Panc1 (cell line): ENCODE results near the gene CTNND2. TPM values are rescaled to one million over a fixed set of nuclear protein-coding genes. Genes with fewer than 3 reads are reported as not detected.

ENCODE experiments used
- ATAC-seq: fragments of 200-7000 bp; cut with Tn5 transposase; 2 replicates; pipeline ENCODE4 v1.9.1; 2020; ENCODE audit warnings: mild to moderate bottlenecking, moderate library complexity
- BruUV-seq: library from RNA; stranded (reverse); fragments of 400-500 nt; replicated peaks from 2 replicates; lab custom pipeline; 2021; lab: Mats Ljungman, UMichigan
- CTCF ChIA-PET: fragments of 300-600 bp; sonication (Branson Sonifier 250); formaldehyde crosslinking; loops from one replicate; lab custom pipeline; 2022; ENCODE audit warnings: antibody characterized with exemption; lab: Charles Lee
- POLR2A ChIA-PET: fragments of 300-600 bp; sonication (Branson Sonifier 250); formaldehyde crosslinking; loops from one replicate; lab custom pipeline; 2022; ENCODE audit warnings: antibody characterized with exemption; lab: Charles Lee
- DNase-seq: peaks from one replicate; pipeline ENCODE4 v3.0.0-alpha.2; 2010; ENCODE audit warnings: low read depth, low spot score
- H3K27ac ChIP-seq: 2 replicates; pipeline ENCODE4 v1.5.1; 2011; ENCODE audit warnings: mild to moderate bottlenecking, low read length, inconsistent platforms
- H3K27me3 ChIP-seq: fragments of 200-500 bp; sonication (Bioruptor generic); 2 replicates; pipeline ENCODE4 v1.6.0; 2014; ENCODE audit warnings: low read length, inconsistent platforms; ENCODE audit not compliant: control insufficient read depth, insufficient read depth
- H3K36me3 ChIP-seq: fragments of 200-500 bp; sonication (Bioruptor generic); 2 replicates; pipeline ENCODE4 v1.5.1; 2014; ENCODE audit warnings: inconsistent platforms, mild to moderate bottlenecking, low read length, moderate library complexity; ENCODE audit not compliant: control insufficient read depth, insufficient read depth
- H3K4me1 ChIP-seq: 2 replicates; pipeline ENCODE4 v1.5.1; 2011; ENCODE audit warnings: inconsistent platforms, mild to moderate bottlenecking, low read length, moderate library complexity; ENCODE audit not compliant: control insufficient read depth, insufficient read depth
- H3K4me3 ChIP-seq, 2 experiments: 2 replicates each; pipeline ENCODE4 v1.5.1; 2011 to 2012; ENCODE audit warnings: low read depth in 2 of 2, low read length in 2 of 2, mild to moderate bottlenecking in 2 of 2, inconsistent platforms in 1 of 2, moderate library complexity in 1 of 2
- H3K9me3 ChIP-seq: fragments of 200-500 bp; sonication (Bioruptor generic); 2 replicates; pipeline ENCODE4 v1.5.1; 2014; ENCODE audit warnings: low read depth, mild to moderate bottlenecking, inconsistent platforms, low read length, moderate library complexity; ENCODE audit not compliant: control insufficient read depth, insufficient read depth
- POLR2AphosphoS5 ChIP-seq: IDR thresholded peaks from 2 replicates; pipeline ENCODE4 v1.6.1; 2012; ENCODE audit warnings: mild to moderate bottlenecking, low read depth, low read length, moderate library complexity
- SIN3A ChIP-seq: IDR thresholded peaks from 2 replicates; pipeline ENCODE4 v1.6.1; 2012; ENCODE audit warnings: low read depth, mild to moderate bottlenecking, low read length, moderate library complexity, borderline replicate concordance; ENCODE audit not compliant: insufficient read depth
- TCF7L2 ChIP-seq: IDR thresholded peaks from 2 replicates; pipeline ENCODE4 v1.6.1; 2011; ENCODE audit warnings: mild to moderate bottlenecking, low read depth, low read length, inconsistent platforms
- in situ Hi-C: cut with HindIII; loops from 2 replicates; pipeline ENCODE4 v1.10.0; 2016; ENCODE audit warnings: low sequenced_read_pairs, low pct_unique_long_range_greater_than_20kb
- intact Hi-C: fragments of 100-400 bp; cut with micrococcal nuclease; formaldehyde crosslinking; loops from one replicate; pipeline ENCODE4 v1.10.0; 2022; ENCODE audit not compliant: unreplicated experiment
- total RNA-seq: library from RNA; stranded (reverse); gene quantifications from one replicate; pipeline ENCODE4 v1.2.1, GENCODE V29; 2021; ENCODE audit not compliant: unreplicated experiment
- TF ChIP-seq, protein P1 (sequence below), 2 experiments: IDR thresholded peaks; 2 replicates each; pipeline ENCODE4 v1.6.1; 2011 to 2012; ENCODE audit warnings: low read depth in 2 of 2, control low read depth in 1 of 2, low read length in 1 of 2, mild to moderate bottlenecking in 1 of 2, moderate library complexity in 1 of 2; ENCODE audit not compliant: insufficient read depth in 1 of 2
- TF ChIP-seq, protein P2 (sequence below): fragments of 450-650 bp; IDR thresholded peaks from 2 replicates; pipeline ENCODE4 v1.5.1; 2017; ENCODE audit warnings: mild to moderate bottlenecking

Gene CTNND2
- total RNA-seq, 1 experiment from 2014 or later = 1.0 TPM

GRCh38 chr5:11261241-11261640, 643.0 kb downstream of the CTNND2 start:
- no peak overlapping the region for H3K4me3 ChIP-seq
- BruUV-seq = no TSS peak
- CTCF ChIA-PET = no interaction called here
- POLR2A ChIA-PET = no interaction called here
- no peaks in the 10 kb centered on the region for H3K9me3 ChIP-seq
- H3K36me3 ChIP-seq = no peaks in the 10 kb centered on the region
- ATAC-seq (no peak), DNase-seq (no peak)
- peaks cover 6% of the 10 kb centered on the region; the same call in 1 of the 2 replicates for H3K27me3 ChIP-seq
- in situ Hi-C loops (no loop called here), intact Hi-C loops (no loop called here)
- H3K4me1 ChIP-seq = no peaks in the 10 kb centered on the region
- H3K27ac ChIP-seq = no peak overlapping the region
- TF ChIP-seq, protein P1, sequence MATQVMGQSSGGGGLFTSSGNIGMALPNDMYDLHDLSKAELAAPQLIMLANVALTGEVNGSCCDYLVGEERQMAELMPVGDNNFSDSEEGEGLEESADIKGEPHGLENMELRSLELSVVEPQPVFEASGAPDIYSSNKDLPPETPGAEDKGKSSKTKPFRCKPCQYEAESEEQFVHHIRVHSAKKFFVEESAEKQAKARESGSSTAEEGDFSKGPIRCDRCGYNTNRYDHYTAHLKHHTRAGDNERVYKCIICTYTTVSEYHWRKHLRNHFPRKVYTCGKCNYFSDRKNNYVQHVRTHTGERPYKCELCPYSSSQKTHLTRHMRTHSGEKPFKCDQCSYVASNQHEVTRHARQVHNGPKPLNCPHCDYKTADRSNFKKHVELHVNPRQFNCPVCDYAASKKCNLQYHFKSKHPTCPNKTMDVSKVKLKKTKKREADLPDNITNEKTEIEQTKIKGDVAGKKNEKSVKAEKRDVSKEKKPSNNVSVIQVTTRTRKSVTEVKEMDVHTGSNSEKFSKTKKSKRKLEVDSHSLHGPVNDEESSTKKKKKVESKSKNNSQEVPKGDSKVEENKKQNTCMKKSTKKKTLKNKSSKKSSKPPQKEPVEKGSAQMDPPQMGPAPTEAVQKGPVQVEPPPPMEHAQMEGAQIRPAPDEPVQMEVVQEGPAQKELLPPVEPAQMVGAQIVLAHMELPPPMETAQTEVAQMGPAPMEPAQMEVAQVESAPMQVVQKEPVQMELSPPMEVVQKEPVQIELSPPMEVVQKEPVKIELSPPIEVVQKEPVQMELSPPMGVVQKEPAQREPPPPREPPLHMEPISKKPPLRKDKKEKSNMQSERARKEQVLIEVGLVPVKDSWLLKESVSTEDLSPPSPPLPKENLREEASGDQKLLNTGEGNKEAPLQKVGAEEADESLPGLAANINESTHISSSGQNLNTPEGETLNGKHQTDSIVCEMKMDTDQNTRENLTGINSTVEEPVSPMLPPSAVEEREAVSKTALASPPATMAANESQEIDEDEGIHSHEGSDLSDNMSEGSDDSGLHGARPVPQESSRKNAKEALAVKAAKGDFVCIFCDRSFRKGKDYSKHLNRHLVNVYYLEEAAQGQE (IDR thresholded peaks at IDR 0.05; ENCODE audit: insufficient read depth in 1 of 2, low read depth in 2 of 2, low read length in 1 of 2) = no peak
- TF ChIP-seq POLR2AphosphoS5 (no peak), TCF7L2 (no peak), SIN3A (no peak)
- TF ChIP-seq, protein P2, sequence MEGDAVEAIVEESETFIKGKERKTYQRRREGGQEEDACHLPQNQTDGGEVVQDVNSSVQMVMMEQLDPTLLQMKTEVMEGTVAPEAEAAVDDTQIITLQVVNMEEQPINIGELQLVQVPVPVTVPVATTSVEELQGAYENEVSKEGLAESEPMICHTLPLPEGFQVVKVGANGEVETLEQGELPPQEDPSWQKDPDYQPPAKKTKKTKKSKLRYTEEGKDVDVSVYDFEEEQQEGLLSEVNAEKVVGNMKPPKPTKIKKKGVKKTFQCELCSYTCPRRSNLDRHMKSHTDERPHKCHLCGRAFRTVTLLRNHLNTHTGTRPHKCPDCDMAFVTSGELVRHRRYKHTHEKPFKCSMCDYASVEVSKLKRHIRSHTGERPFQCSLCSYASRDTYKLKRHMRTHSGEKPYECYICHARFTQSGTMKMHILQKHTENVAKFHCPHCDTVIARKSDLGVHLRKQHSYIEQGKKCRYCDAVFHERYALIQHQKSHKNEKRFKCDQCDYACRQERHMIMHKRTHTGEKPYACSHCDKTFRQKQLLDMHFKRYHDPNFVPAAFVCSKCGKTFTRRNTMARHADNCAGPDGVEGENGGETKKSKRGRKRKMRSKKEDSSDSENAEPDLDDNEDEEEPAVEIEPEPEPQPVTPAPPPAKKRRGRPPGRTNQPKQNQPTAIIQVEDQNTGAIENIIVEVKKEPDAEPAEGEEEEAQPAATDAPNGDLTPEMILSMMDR = no peak

DNA sequence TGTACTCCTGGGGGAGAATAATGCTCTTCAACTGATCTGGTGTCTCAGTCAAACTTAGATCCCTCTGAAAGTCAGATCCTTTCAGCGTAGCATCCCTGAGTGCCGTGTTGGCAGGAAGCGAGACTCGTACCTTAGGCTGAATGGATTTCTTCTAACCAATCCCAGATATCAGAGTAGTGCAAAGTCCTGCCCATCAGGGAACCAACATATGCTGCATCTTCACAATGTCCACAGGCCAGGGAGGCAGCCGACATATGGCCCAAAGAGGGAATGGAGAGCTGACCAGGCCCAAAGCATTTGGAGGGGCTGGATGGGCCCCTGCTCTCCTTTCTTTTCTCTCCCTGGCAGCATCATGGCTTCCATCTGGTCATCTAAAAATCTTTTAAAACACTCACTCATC, 646.2 kb downstream of the CTNND2 start:
- BruUV-seq = no TSS peak

More for the DNA sequence above, 646.2 kb downstream of the CTNND2 start:
- in situ Hi-C loops (no loop called here), intact Hi-C loops (no loop called here)
- no peaks in the 10 kb centered on the region for H3K9me3 ChIP-seq
- peaks cover 6% of the 10 kb centered on the region; the same call in 1 of the 2 replicates for H3K27me3 ChIP-seq
- no peaks in the 10 kb centered on the region for H3K4me1 ChIP-seq
- ATAC-seq (no peak), DNase-seq (no peak)
- ChIA-PET POLR2A (no interaction called here), CTCF (no interaction called here)
- H3K4me3 ChIP-seq = no peak overlapping the region
- H3K36me3 ChIP-seq = no peaks in the 10 kb centered on the region
- H3K27ac ChIP-seq = no peak overlapping the region
- TF ChIP-seq SIN3A = no peak
- TF ChIP-seq POLR2AphosphoS5 = no peak
- TF ChIP-seq, protein P2 = no peak
